WI38 (cell line): ENCODE results near the gene HOXA2.

Experiments used
- H3K4me3 ChIP-seq: 2 replicates; pipeline ENCODE4 v1.5.1; 2011; ENCODE audit warnings: low read depth, mild to moderate bottlenecking, control low read depth, low read length
- CTCF ChIP-seq: IDR thresholded peaks from 2 replicates; pipeline ENCODE4 v1.5.1; 2012; ENCODE audit warnings: low read depth, mild to moderate bottlenecking, control low read depth, low read length

HOXA2 gene

GRCh38 chr7:27143950-27144780, 41.7 kb upstream of the HOXA2 start:
- peak overlapping the region; percentile 80 for H3K4me3 ChIP-seq

GRCh38 chr7:27143023-27143949, 40.8 kb upstream of the HOXA2 start, which contains the start of gene HOXA5:
Gene HOXA5, minus strand, starts transcription at chr7:27143681. Its CDS starts 74 bp downstream, at chr7:27143607.
- peak; percentile 75 for TF ChIP-seq CTCF
- peak within 1 kb of the TSS; percentile 80 for H3K4me3 ChIP-seq

More at GRCh38 chr7:27143950-27144780, 41.7 kb upstream of the HOXA2 start:
- TF ChIP-seq CTCF = no peak

GRCh38 chr7:27142580-27143022, 40.1 kb upstream of the HOXA2 start:
- TF ChIP-seq CTCF = no peak

GRCh38 chr7:27141923-27142579, 39.6 kb upstream of the HOXA2 start:
- H3K4me3 ChIP-seq = peak overlapping the region; percentile 80
- peak; percentile 33; the same call in 1 of the 2 replicates for TF ChIP-seq CTCF

More at GRCh38 chr7:27142580-27143022, 40.1 kb upstream of the HOXA2 start:
- H3K4me3 ChIP-seq = peak overlapping the region; percentile 80

- peak overlapping the region; percentile 80 for H3K4me3 ChIP-seq
- no peak for TF ChIP-seq CTCF
These were observed 38.8 kb upstream of the HOXA2 start for GRCh38 chr7:27141137-27141922.

- TF ChIP-seq CTCF = no peak
- peak overlapping the region; percentile 50 for H3K4me3 ChIP-seq
These were observed 37.8 kb upstream of the HOXA2 start for GRCh38 chr7:27140126-27140857.
